Measurements from ENCODE around the gene LYRM4. TPM values are rescaled to one million over a fixed set of nuclear protein-coding genes. Genes with fewer than 3 reads are reported as not detected.
A peak's percentile ranks its signal among the peaks of the same experiment; 100 is the strongest.

Gene LYRM4
- total and polyA plus RNA-seq, 2 experiments from 2014 or later: 51.0 to 62.0 TPM

DNA sequence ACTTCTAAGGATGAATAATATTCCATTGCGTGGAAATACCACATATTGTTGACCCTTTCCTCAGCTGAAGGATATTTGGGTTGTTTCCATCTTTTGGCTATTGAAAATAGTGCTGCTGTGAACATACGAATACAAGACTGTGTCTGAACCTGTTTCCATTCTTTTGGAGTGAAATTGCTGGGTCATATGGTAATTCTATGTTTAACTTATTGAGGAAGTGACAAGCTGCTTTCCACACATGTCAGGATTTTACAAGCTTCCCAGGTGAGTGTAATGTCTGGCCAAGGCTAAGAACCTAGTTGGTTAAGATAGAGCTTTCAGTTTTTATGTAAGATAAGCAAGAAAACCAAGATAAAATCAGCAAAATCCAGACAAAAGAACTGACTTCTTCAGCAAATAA, 126.8 kb downstream of the LYRM4 start:
- H3K9me2 ChIP-seq (ENCODE audit: insufficient read depth): no peaks in the 10 kb centered on the region
- peak overlapping the region; percentile 36 for H3K4me2 ChIP-seq
- Mint-ChIP-seq H3K36me3 (ENCODE audit: low read depth) (no peaks in the 10 kb centered on the region; the same call in 2 of the 3 replicates), H3K27ac (peak overlapping the region; percentile 9; the same call in 1 of the 2 replicates), H3K9me3 (no peaks in the 10 kb centered on the region), H3K27me3 (ENCODE audit: insufficient read depth, low read depth, poor library complexity) (peaks cover 4% of the 10 kb centered on the region), H3K4me1 (peaks cover 61% of the 10 kb centered on the region), H3K4me3 (no peak overlapping the region)
- ATAC-seq (no peak), DNase-seq (ENCODE audit: low spot score) (no peak)
- no peaks in the 10 kb centered on the region for H3K27me3 ChIP-seq (ENCODE audit: insufficient read depth)
- peak overlapping the region; percentile 81; the same call in 1 of the 2 replicates for H3K27ac ChIP-seq (ENCODE audit: low read depth)
- H3F3A ChIP-seq (replicated peaks; ENCODE audit: low read depth): peaks cover 7% of the 10 kb centered on the region
- TF ChIP-seq EZH2phosphoT487 (IDR thresholded peaks at IDR 0.05; ENCODE audit: unreplicated experiment) (no peak), NANOG (IDR thresholded peaks at IDR 0.05; ENCODE audit: borderline replicate concordance) (no peak), JUNB (IDR thresholded peaks at IDR 0.05; ENCODE audit: unreplicated experiment) (no peak)
- TF ChIP-seq, protein P1, sequence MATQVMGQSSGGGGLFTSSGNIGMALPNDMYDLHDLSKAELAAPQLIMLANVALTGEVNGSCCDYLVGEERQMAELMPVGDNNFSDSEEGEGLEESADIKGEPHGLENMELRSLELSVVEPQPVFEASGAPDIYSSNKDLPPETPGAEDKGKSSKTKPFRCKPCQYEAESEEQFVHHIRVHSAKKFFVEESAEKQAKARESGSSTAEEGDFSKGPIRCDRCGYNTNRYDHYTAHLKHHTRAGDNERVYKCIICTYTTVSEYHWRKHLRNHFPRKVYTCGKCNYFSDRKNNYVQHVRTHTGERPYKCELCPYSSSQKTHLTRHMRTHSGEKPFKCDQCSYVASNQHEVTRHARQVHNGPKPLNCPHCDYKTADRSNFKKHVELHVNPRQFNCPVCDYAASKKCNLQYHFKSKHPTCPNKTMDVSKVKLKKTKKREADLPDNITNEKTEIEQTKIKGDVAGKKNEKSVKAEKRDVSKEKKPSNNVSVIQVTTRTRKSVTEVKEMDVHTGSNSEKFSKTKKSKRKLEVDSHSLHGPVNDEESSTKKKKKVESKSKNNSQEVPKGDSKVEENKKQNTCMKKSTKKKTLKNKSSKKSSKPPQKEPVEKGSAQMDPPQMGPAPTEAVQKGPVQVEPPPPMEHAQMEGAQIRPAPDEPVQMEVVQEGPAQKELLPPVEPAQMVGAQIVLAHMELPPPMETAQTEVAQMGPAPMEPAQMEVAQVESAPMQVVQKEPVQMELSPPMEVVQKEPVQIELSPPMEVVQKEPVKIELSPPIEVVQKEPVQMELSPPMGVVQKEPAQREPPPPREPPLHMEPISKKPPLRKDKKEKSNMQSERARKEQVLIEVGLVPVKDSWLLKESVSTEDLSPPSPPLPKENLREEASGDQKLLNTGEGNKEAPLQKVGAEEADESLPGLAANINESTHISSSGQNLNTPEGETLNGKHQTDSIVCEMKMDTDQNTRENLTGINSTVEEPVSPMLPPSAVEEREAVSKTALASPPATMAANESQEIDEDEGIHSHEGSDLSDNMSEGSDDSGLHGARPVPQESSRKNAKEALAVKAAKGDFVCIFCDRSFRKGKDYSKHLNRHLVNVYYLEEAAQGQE (IDR thresholded peaks at IDR 0.05; ENCODE audit: unreplicated experiment): no peak
- TF ChIP-seq, protein P2, sequence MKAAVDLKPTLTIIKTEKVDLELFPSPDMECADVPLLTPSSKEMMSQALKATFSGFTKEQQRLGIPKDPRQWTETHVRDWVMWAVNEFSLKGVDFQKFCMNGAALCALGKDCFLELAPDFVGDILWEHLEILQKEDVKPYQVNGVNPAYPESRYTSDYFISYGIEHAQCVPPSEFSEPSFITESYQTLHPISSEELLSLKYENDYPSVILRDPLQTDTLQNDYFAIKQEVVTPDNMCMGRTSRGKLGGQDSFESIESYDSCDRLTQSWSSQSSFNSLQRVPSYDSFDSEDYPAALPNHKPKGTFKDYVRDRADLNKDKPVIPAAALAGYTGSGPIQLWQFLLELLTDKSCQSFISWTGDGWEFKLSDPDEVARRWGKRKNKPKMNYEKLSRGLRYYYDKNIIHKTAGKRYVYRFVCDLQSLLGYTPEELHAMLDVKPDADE (IDR thresholded peaks at IDR 0.05): no peak
- no peak overlapping the region for H2AFZ ChIP-seq
- no peak overlapping the region for H3K4me3 ChIP-seq
- no peaks in the 10 kb centered on the region for H3K36me3 ChIP-seq (ENCODE audit: insufficient read depth)
- peaks cover 12% of the 10 kb centered on the region; the same call in 1 of the 2 replicates for H4K20me1 ChIP-seq (replicated peaks; ENCODE audit: insufficient read depth)
- H3K79me2 ChIP-seq (replicated peaks; ENCODE audit: insufficient read depth): no peaks in the 10 kb centered on the region
- H3K4me1 ChIP-seq (ENCODE audit: insufficient read depth): peaks cover 38% of the 10 kb centered on the region

DNA sequence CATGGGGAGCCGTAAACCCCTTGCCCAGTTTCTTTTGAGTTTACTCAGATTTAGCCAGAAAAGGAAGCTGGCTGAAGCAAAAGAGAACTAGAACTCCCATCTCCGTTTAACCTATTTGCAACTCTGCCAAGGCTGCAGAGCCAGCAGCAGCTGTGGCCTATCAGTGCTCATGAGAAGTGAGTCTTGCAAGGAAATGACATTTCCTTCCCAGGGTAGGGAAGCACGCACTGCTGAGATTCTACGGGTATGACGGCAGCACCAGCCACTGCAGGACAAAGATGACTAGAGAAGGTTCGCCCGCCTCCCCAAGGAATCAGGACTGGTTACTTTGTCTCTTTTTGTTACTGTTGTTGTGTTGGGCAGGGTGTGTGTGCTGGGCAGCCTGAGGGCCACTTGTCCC, 128.0 kb downstream of the LYRM4 start:
- peak overlapping the region; percentile 57 for H3K4me3 Mint-ChIP-seq
- Histone ChIP-seq H4K20me1 (replicated peaks; ENCODE audit: insufficient read depth) (peaks cover 5% of the 10 kb centered on the region; the same call in 1 of the 2 replicates), H3K9me2 (ENCODE audit: insufficient read depth) (no peaks in the 10 kb centered on the region), H3K36me3 (ENCODE audit: insufficient read depth) (no peaks in the 10 kb centered on the region), H3K4me2 (peak overlapping the region; percentile 36), H3K79me2 (replicated peaks; ENCODE audit: insufficient read depth) (no peaks in the 10 kb centered on the region), H2AFZ (no peak overlapping the region), H3K4me1 (ENCODE audit: insufficient read depth) (peaks cover 33% of the 10 kb centered on the region), H3F3A (replicated peaks; ENCODE audit: low read depth) (peaks cover 7% of the 10 kb centered on the region), H3K27ac (ENCODE audit: low read depth) (peak overlapping the region; percentile 81), H3K27me3 (ENCODE audit: insufficient read depth) (no peaks in the 10 kb centered on the region), H3K4me3 (peak overlapping the region; percentile 17)
- H3K27ac Mint-ChIP-seq: peak overlapping the region; percentile 93
- peak; percentile 76 for DNase-seq (ENCODE audit: low spot score)
- peaks cover 3% of the 10 kb centered on the region for H3K27me3 Mint-ChIP-seq (ENCODE audit: insufficient read depth, low read depth, poor library complexity)
- H3K9me3 Mint-ChIP-seq: no peaks in the 10 kb centered on the region
- TF ChIP-seq, protein P3, sequence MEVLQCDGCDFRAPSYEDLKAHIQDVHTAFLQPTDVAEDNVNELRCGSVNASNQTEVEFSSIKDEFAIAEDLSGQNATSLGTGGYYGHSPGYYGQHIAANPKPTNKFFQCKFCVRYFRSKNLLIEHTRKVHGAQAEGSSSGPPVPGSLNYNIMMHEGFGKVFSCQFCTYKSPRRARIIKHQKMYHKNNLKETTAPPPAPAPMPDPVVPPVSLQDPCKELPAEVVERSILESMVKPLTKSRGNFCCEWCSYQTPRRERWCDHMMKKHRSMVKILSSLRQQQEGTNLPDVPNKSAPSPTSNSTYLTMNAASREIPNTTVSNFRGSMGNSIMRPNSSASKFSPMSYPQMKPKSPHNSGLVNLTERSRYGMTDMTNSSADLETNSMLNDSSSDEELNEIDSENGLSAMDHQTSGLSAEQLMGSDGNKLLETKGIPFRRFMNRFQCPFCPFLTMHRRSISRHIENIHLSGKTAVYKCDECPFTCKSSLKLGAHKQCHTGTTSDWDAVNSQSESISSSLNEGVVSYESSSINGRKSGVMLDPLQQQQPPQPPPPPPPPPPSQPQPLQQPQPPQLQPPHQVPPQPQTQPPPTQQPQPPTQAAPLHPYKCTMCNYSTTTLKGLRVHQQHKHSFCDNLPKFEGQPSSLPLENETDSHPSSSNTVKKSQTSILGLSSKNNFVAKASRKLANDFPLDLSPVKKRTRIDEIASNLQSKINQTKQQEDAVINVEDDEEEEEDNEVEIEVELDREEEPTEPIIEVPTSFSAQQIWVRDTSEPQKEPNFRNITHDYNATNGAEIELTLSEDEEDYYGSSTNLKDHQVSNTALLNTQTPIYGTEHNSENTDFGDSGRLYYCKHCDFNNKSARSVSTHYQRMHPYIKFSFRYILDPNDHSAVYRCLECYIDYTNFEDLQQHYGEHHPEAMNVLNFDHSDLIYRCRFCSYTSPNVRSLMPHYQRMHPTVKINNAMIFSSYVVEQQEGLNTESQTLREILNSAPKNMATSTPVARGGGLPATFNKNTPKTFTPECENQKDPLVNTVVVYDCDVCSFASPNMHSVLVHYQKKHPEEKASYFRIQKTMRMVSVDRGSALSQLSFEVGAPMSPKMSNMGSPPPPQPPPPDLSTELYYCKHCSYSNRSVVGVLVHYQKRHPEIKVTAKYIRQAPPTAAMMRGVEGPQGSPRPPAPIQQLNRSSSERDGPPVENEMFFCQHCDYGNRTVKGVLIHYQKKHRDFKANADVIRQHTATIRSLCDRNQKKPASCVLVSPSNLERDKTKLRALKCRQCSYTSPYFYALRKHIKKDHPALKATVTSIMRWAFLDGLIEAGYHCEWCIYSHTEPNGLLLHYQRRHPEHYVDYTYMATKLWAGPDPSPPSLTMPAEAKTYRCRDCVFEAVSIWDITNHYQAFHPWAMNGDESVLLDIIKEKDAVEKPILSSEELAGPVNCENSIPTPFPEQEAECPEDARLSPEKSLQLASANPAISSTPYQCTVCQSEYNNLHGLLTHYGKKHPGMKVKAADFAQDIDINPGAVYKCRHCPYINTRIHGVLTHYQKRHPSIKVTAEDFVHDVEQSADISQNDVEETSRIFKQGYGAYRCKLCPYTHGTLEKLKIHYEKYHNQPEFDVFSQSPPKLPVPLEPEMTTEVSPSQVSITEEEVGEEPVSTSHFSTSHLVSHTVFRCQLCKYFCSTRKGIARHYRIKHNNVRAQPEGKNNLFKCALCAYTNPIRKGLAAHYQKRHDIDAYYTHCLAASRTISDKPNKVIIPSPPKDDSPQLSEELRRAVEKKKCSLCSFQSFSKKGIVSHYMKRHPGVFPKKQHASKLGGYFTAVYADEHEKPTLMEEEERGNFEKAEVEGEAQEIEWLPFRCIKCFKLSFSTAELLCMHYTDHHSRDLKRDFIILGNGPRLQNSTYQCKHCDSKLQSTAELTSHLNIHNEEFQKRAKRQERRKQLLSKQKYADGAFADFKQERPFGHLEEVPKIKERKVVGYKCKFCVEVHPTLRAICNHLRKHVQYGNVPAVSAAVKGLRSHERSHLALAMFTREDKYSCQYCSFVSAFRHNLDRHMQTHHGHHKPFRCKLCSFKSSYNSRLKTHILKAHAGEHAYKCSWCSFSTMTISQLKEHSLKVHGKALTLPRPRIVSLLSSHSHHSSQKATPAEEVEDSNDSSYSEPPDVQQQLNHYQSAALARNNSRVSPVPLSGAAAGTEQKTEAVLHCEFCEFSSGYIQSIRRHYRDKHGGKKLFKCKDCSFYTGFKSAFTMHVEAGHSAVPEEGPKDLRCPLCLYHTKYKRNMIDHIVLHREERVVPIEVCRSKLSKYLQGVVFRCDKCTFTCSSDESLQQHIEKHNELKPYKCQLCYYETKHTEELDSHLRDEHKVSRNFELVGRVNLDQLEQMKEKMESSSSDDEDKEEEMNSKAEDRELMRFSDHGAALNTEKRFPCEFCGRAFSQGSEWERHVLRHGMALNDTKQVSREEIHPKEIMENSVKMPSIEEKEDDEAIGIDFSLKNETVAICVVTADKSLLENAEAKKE (CRISPR knock-in tag; IDR thresholded peaks at IDR 0.05): 0 out of 2 replicates have a peak, but pooled peaks have one; percentile 3
- TF ChIP-seq ZNF114 (CRISPR knock-in tag; IDR thresholded peaks at IDR 0.05): no peak
- peak; percentile 81 for ATAC-seq
- H3K4me1 Mint-ChIP-seq: peaks cover 60% of the 10 kb centered on the region
- no peaks in the 10 kb centered on the region; the same call in 2 of the 3 replicates for H3K36me3 Mint-ChIP-seq (ENCODE audit: low read depth)
